ENCODE results near the gene PABPN1L. TPM values are rescaled to one million over a fixed set of nuclear protein-coding genes. Genes with fewer than 3 reads are reported as not detected.
A peak's percentile ranks its signal among the peaks of the same experiment; 100 is the strongest.

The PABPN1L gene
- total and polyA plus RNA-seq, 2 of the 8 experiments (the other 6 are each of a cell fraction or from before 2014, with no cell fraction given): not detected

DNA sequence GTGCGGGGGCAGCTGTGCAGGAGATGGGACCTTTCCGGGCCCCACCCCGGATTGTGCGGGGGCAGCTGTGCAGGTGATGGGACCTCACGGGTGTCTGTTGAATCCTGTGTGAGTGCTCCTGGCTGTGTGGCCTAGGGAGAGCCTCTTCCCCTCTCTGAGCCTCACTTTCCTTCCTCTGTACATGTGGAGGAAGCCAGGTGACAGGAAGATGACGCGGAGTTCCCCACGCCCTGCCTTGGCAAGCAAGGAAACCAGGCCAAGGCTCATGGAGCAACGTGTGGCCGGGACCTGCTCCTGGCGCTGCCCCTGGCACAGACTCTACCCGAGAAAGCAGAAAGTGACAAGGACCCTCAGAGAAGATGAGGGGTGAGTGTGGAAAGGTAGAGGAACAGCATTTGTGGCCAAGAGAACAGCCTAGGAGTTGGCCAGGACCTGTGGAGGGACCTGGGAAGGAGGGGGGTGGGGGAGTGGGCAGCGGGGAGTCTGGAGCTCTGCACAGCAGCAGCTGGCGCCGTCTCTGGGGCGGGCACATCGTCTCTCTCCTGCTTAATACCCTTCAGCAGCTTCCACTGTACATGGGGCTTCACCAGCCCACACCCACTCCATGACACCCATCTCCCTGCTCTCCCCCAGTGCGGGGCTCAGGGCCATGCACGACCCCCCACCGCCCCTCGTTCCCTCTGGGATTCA, 38.4 kb upstream of the PABPN1L start:
- 88% methylated on average over 17 of the region's 21 CpGs; no CpG with 5 or more reads in 1 of the 2 experiments for WGBS, 2 experiments (ENCODE audit: extremely low coverage in 1 of 2, insufficient coverage in 1 of 2, insufficient read length in 1 of 2, insufficient replicate concordance in 2 of 2, low coverage in 1 of 2, low lambda C conversion rate in 2 of 2, missing lambda C conversion rate in 1 of 2)
- ChIA-PET POLR2A (ENCODE audit: partially characterized antibody) (interaction anchor here (1.3 kb wide), 1 partner anchor 47 kb away, joined by 5 read pairs; the partner anchor contains the start of gene TRAPPC2L), CTCF (ENCODE audit: partially characterized antibody) (interaction anchor here (0.7 to 1.3 kb wide), 6 partner anchors 18 to 262 kb away, joined by 3 read pairs; no protein-coding TSS in a partner anchor)
- no peak overlapping the region for H3K27ac ChIP-seq (ENCODE audit: low read depth, low read length)
- H3K18ac ChIP-seq (ENCODE audit: extremely low read depth, low read length): no peak overlapping the region; the same call in 1 of the 2 replicates
- H3K79me1 ChIP-seq (ENCODE audit: low read depth, low read length): no peaks in the 10 kb centered on the region
- no peak overlapping the region for H3K56ac ChIP-seq (replicated peaks; ENCODE audit: insufficient read length, low read depth, low read length)
- no peak overlapping the region for H2AFZ ChIP-seq (ENCODE audit: low read length)
- no peak for DNase-seq (ENCODE audit: low read depth in 1 of 2, low spot score in 2 of 2)
- no peak overlapping the region for H2BK120ac ChIP-seq (replicated peaks; ENCODE audit: low read depth, low read length)
- no peak overlapping the region for H3K14ac ChIP-seq (ENCODE audit: insufficient read length)
- no peaks in the 10 kb centered on the region for H3K23me2 ChIP-seq (ENCODE audit: low read depth, low read length)
- no peak overlapping the region for H3K23ac ChIP-seq (ENCODE audit: insufficient read length)
- H4K8ac ChIP-seq (ENCODE audit: extremely low read depth, insufficient read depth, low read length): peak overlapping the region; percentile 63; the same call in 1 of the 2 replicates
- peak overlapping the region; percentile 72; the same call in 1 of the 2 replicates for H2BK12ac ChIP-seq (ENCODE audit: low read depth, low read length)
- H3K27me3 ChIP-seq (replicated peaks in 1 of 4; ENCODE audit: control insufficient read depth in 3 of 4, extremely low read depth in 1 of 4, insufficient read depth in 3 of 4, low read length in 3 of 4): no peaks in the 10 kb centered on the region
- H2BK5ac ChIP-seq (ENCODE audit: low read depth, low read length): 0 out of 2 replicates have a peak overlapping the region, but pooled peaks have one; percentile 24
- no peaks in the 10 kb centered on the region for H3K36me3 ChIP-seq (ENCODE audit: control insufficient read depth in 2 of 4, insufficient read depth in 4 of 4, low read length in 3 of 4)
- no peak overlapping the region for H3K9ac ChIP-seq (replicated peaks in 1 of 4; ENCODE audit: extremely low read depth in 1 of 4, low read depth in 3 of 4, low read length in 3 of 4)
- peak overlapping the region; percentile 25 for H2BK15ac ChIP-seq (ENCODE audit: low read length)
- H4K91ac ChIP-seq (replicated peaks; ENCODE audit: insufficient read length, low read length): no peak overlapping the region
- H2AK5ac ChIP-seq (ENCODE audit: low read depth, low read length): no peak overlapping the region
- H3K9me3 ChIP-seq (ENCODE audit: insufficient read depth in 2 of 2, low read depth in 1 of 2, low read length in 1 of 2): no peaks in the 10 kb centered on the region
- peaks cover 0 to 8% (median 4%) of the 10 kb centered on the region in 4 experiments; a peak in 3 of 7 replicates for H3K4me1 ChIP-seq (replicated peaks in 1 of 4; ENCODE audit: control insufficient read depth in 3 of 4, insufficient read depth in 4 of 4, low read length in 3 of 4)
- H4K5ac ChIP-seq (ENCODE audit: insufficient read length, low read depth, low read length): no peak overlapping the region
- H3K4me2 ChIP-seq (ENCODE audit: insufficient read depth in 1 of 2, low read depth in 2 of 2, low read length in 2 of 2): 0 out of 4 replicates have a peak overlapping the region, but pooled peaks of 1 of the 2 experiments have one; percentile 6
- no peak for FAIRE-seq
- H2BK20ac ChIP-seq (ENCODE audit: low read length): no peak overlapping the region
- H3K4me3 ChIP-seq (ENCODE audit: extremely low read depth in 1 of 4, insufficient read depth in 2 of 4, low read depth in 3 of 4, low read length in 4 of 4): no peak overlapping the region; a peak in 1 of 8 replicates
- H3K79me2 ChIP-seq (ENCODE audit: control insufficient read depth in 1 of 2, insufficient read depth in 2 of 2, low read length in 2 of 2): no peaks in the 10 kb centered on the region
- H4K20me1 ChIP-seq (replicated peaks in 1 of 2; ENCODE audit: control insufficient read depth in 1 of 2, insufficient read depth in 2 of 2, low read length in 2 of 2): peaks cover 0 to 2% of the 10 kb centered on the region in 2 experiments
- no peak overlapping the region for H3K4ac ChIP-seq (replicated peaks; ENCODE audit: insufficient read length, low read depth, low read length)
- TF ChIP-seq SIRT6 (IDR thresholded peaks at IDR 0.05; ENCODE audit: low read length): no peak
- TF ChIP-seq BACH1 (IDR thresholded peaks at IDR 0.05; ENCODE audit: low read length): no peak
- TF ChIP-seq ASH2L (IDR thresholded peaks at IDR 0.05; ENCODE audit: low read length): no peak
- TF ChIP-seq PHF8 (conservative IDR thresholded peaks at IDR 0.05; ENCODE audit: low read depth, low read length): no peak
- TF ChIP-seq HDAC2 (IDR thresholded peaks at IDR 0.05; ENCODE audit: borderline replicate concordance in 1 of 2, low read depth in 2 of 2, low read length in 2 of 2): no peak
- TF ChIP-seq SP2 (IDR thresholded peaks at IDR 0.05; ENCODE audit: low read length): no peak
- no peak for TF ChIP-seq CBX8 (IDR thresholded peaks at IDR 0.05; ENCODE audit: borderline replicate concordance, low read depth, low read length)
- no peak for TF ChIP-seq CREB1 (IDR thresholded peaks at IDR 0.05)
- TF ChIP-seq GABPA (IDR thresholded peaks at IDR 0.05; ENCODE audit: borderline replicate concordance, insufficient read depth, low read length): no peak
- TF ChIP-seq SP4 (IDR thresholded peaks at IDR 0.05; ENCODE audit: low read length): no peak
- no peak for TF ChIP-seq TBP (IDR thresholded peaks at IDR 0.05; ENCODE audit: low read depth, low read length)
- TF ChIP-seq KDM5A (IDR thresholded peaks at IDR 0.05; ENCODE audit: low read length): no peak
- TF ChIP-seq SUZ12 (IDR thresholded peaks at IDR 0.05; ENCODE audit: low read length): no peak

Measured in H1 (cell line).